NB4 (cell line): ENCODE data around the gene RFX2.

Experiments used
- MAX ChIP-seq: IDR thresholded peaks from 2 replicates; pipeline ENCODE4 v1.6.1; 2011; ENCODE audit warnings: low read depth, low read length
- TF ChIP-seq, protein P1 (sequence below): IDR thresholded peaks from one replicate; pipeline ENCODE4 v1.5.1; 2012; ENCODE audit warnings: low read depth, low read length

DNA sequence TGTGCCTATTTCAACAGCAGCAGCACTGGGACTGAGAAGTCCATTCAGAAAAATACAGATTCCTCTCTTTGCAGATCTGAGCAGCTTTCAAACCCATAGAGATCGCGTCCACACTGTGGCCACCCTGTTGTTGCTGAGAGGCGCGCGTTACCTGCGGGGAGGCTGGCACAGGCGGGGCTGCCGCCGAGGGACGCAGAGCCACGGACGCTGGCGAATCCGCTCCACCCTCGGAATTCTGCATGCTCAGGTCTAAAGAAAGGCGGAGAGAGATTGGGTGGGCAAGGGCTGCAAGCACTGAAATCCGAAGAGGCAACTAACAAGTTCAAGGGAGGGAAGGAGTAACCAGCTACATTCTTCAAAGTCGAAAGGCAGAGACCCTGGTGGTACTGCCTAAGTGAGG, 63.0 kb downstream of the RFX2 start:
- TF ChIP-seq, protein P1, sequence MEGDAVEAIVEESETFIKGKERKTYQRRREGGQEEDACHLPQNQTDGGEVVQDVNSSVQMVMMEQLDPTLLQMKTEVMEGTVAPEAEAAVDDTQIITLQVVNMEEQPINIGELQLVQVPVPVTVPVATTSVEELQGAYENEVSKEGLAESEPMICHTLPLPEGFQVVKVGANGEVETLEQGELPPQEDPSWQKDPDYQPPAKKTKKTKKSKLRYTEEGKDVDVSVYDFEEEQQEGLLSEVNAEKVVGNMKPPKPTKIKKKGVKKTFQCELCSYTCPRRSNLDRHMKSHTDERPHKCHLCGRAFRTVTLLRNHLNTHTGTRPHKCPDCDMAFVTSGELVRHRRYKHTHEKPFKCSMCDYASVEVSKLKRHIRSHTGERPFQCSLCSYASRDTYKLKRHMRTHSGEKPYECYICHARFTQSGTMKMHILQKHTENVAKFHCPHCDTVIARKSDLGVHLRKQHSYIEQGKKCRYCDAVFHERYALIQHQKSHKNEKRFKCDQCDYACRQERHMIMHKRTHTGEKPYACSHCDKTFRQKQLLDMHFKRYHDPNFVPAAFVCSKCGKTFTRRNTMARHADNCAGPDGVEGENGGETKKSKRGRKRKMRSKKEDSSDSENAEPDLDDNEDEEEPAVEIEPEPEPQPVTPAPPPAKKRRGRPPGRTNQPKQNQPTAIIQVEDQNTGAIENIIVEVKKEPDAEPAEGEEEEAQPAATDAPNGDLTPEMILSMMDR = no peak
- TF ChIP-seq MAX = no peak
